ENCODE results near the gene NFATC1.

Gene NFATC1

GRCh38 chr18:79560042-79560860 lies 164.5 kb downstream of the NFATC1 start:
- CTCF ChIA-PET: no interaction called here
- no peaks in the 10 kb centered on the region for H3K36me3 Mint-ChIP-seq
- H3K4me1 Mint-ChIP-seq: no peaks in the 10 kb centered on the region
- no peak overlapping the region for H3K27ac Mint-ChIP-seq
- peaks cover 4% of the 10 kb centered on the region for H3K27me3 Mint-ChIP-seq
- H3K9me3 Mint-ChIP-seq: peaks cover 2% of the 10 kb centered on the region
- no peak overlapping the region for H3K4me3 Mint-ChIP-seq
- DNase-seq: peak; percentile 8

- CTCF ChIA-PET: no interaction called here
- H3K9me3 Mint-ChIP-seq: peaks cover 2% of the 10 kb centered on the region
- H3K27ac Mint-ChIP-seq: no peak overlapping the region
- no peak for DNase-seq
- no peaks in the 10 kb centered on the region for H3K4me1 Mint-ChIP-seq
- no peak overlapping the region for H3K4me3 Mint-ChIP-seq
- peaks cover 4% of the 10 kb centered on the region for H3K27me3 Mint-ChIP-seq
- H3K36me3 Mint-ChIP-seq: no peaks in the 10 kb centered on the region
These were observed 165.1 kb downstream of the NFATC1 start for GRCh38 chr18:79560861-79561210.

DNA sequence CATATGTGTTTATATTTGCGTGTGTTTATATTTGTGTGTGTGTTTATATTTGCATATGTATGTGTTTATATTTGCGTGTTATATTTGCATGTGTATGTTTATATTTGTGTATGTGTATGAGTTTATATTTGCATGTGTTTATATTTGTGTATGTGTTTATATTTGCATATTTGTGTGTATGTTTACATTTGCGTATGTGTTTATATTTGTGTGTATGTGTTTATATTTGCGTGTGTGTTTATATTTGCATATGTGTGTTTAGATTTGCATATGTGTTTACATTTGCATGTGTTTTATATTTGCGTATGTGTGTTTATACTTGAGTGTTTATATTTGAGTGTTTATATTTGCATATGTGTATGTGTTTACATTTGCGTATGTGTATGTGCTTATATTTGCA lies 168.2 kb downstream of the NFATC1 start:
- no peak overlapping the region for H3K4me3 Mint-ChIP-seq
- peaks cover 8% of the 10 kb centered on the region for H3K27me3 Mint-ChIP-seq
- no peaks in the 10 kb centered on the region for H3K36me3 Mint-ChIP-seq
- DNase-seq: no peak
- H3K27ac Mint-ChIP-seq: no peak overlapping the region
- H3K9me3 Mint-ChIP-seq: peaks cover 2% of the 10 kb centered on the region
- H3K4me1 Mint-ChIP-seq: no peaks in the 10 kb centered on the region
- CTCF ChIA-PET: no interaction called here

- peaks cover 8% of the 10 kb centered on the region for H3K27me3 Mint-ChIP-seq
- peaks cover 2% of the 10 kb centered on the region for H3K9me3 Mint-ChIP-seq
- DNase-seq: no peak
- no peaks in the 10 kb centered on the region for H3K36me3 Mint-ChIP-seq
- no peaks in the 10 kb centered on the region for H3K4me1 Mint-ChIP-seq
- no peak overlapping the region for H3K27ac Mint-ChIP-seq
- CTCF ChIA-PET: no interaction called here
- H3K4me3 Mint-ChIP-seq: no peak overlapping the region
These were observed 168.7 kb downstream of the NFATC1 start for GRCh38 chr18:79564441-79564840.

- CTCF ChIA-PET: no interaction called here
- Mint-ChIP-seq H3K4me3 (no peak overlapping the region), H3K4me1 (no peaks in the 10 kb centered on the region), H3K9me3 (peaks cover 5% of the 10 kb centered on the region), H3K36me3 (no peaks in the 10 kb centered on the region), H3K27me3 (peaks cover 16% of the 10 kb centered on the region), H3K27ac (no peak overlapping the region)
- no peak for DNase-seq
These were observed 171.2 kb downstream of the NFATC1 start for GRCh38 chr18:79566771-79567431.

- peaks cover 12% of the 10 kb centered on the region for H3K27me3 Mint-ChIP-seq
- H3K4me3 Mint-ChIP-seq: no peak overlapping the region
- CTCF ChIA-PET: no interaction called here
- no peak overlapping the region for H3K27ac Mint-ChIP-seq
- no peaks in the 10 kb centered on the region for H3K4me1 Mint-ChIP-seq
- peaks cover 11% of the 10 kb centered on the region for H3K9me3 Mint-ChIP-seq
- no peak for DNase-seq
- no peaks in the 10 kb centered on the region for H3K36me3 Mint-ChIP-seq
These were observed 171.9 kb downstream of the NFATC1 start for GRCh38 chr18:79567481-79568147.

- Mint-ChIP-seq H3K4me1 (no peaks in the 10 kb centered on the region), H3K36me3 (no peaks in the 10 kb centered on the region), H3K27ac (no peak overlapping the region), H3K4me3 (no peak overlapping the region), H3K9me3 (peaks cover 21% of the 10 kb centered on the region), H3K27me3 (peaks cover 12% of the 10 kb centered on the region)
- CTCF ChIA-PET: no interaction called here
- no peak for DNase-seq
These were observed 172.9 kb downstream of the NFATC1 start for GRCh38 chr18:79568543-79569205.

GRCh38 chr18:79569720-79570119 lies 174.0 kb downstream of the NFATC1 start:
- peak; percentile 17 for DNase-seq
- Mint-ChIP-seq H3K36me3 (no peaks in the 10 kb centered on the region), H3K27me3 (peaks cover 12% of the 10 kb centered on the region), H3K9me3 (peaks cover 22% of the 10 kb centered on the region), H3K4me1 (peaks cover 4% of the 10 kb centered on the region), H3K4me3 (no peak overlapping the region), H3K27ac (no peak overlapping the region)
- CTCF ChIA-PET: no interaction called here

DNA sequence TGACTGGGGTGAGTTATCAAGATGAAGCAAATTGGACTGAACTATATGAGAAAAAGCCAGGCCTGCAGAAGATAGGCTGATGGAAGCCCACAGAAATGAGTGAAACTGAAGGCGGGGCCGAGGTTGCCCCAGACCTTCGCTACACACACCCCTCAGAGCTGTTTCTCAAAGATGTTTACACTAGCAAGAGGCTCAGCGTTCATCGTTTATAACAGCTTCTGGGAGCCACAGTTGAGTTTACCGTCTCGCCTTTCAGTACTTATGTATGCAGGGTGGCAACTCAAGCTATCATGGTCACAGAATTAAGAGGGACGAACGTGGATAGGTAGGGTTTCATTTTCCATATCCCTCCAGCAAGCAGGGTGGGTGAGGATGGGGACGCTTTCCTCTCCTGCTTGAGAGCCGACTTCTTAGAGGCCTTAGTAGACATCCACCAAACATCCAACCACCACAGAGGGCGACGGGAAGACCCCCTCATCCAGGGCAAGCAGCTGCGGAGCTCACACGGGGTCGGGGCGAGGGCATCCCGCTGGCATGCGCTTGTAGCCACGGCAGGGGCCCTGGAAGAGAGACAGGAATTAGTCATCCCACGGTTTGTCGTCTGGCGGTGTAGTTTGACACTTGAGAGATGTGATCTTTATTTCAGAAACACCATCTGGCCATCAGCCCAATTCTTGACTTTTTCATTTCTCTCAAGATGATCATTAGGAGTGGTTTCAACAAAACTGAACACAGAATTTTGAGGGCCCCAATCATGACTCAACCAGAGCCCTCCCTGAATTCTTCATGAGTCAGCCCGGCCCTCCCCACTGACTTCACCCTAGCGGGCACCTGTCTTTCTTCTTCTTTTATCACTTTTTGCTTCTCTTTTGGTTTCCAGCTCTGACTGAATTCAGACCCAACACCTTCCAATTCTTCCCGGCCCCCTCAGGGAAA lies 174.8 kb downstream of the NFATC1 start:
- Mint-ChIP-seq H3K4me1 (peaks cover 12% of the 10 kb centered on the region), H3K4me3 (no peak overlapping the region), H3K27me3 (peaks cover 12% of the 10 kb centered on the region), H3K36me3 (no peaks in the 10 kb centered on the region), H3K27ac (no peak overlapping the region), H3K9me3 (peaks cover 22% of the 10 kb centered on the region)
- DNase-seq: peak; percentile 9
- CTCF ChIA-PET: no interaction called here

DNA sequence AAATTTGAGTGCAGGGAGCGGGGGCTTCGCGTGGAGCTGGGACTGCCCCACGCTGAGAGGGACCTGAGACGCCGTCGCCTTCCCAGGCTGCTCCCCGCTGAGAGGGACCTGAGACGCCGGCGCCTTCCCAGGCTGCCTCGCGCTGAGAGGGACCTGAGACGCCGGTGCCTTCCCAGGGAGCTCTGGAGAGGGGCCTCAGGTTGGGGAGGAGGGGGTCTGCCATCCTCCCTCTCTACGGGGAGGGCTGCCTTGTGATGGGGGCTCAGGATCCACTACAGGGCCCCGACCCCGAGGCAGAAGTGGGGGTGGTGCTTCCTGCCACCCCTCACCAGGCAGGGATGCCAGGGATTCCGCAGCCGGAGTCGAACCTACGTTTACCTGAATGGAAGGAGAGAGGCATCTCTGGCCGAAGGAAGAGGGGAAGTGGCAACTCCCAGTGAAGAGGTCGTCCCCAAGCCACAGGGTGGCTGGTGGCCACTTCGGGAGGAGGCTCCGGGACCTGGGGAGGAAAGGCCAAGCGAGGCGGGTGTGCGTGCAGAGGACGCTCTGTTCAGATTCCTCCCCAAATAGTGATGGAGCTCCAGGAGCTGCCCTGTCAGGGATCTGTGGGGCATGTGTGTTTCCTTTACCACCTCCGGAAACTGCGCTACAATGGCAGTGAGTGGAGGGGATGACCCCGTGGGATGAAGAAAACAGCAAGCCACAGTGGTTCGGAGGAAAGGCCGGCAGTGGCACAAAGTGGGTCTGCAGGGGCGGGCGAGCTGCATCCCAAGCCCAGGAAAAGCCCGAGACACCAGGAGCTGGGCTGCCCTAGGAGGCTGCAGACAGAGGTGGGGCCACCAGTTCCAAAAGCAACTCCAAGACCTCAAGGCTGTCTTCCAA lies 175.7 kb downstream of the NFATC1 start:
- CTCF ChIA-PET: no interaction called here
- Mint-ChIP-seq H3K4me3 (no peak overlapping the region), H3K4me1 (peaks cover 19% of the 10 kb centered on the region), H3K9me3 (peaks cover 22% of the 10 kb centered on the region), H3K36me3 (no peaks in the 10 kb centered on the region), H3K27me3 (peaks cover 12% of the 10 kb centered on the region), H3K27ac (no peak overlapping the region)
- peak; percentile 2 for DNase-seq

- peaks cover 22% of the 10 kb centered on the region for H3K9me3 Mint-ChIP-seq
- CTCF ChIA-PET: no interaction called here
- H3K27ac Mint-ChIP-seq: no peak overlapping the region
- H3K4me1 Mint-ChIP-seq: peaks cover 19% of the 10 kb centered on the region
- no peak overlapping the region for H3K4me3 Mint-ChIP-seq
- no peaks in the 10 kb centered on the region for H3K36me3 Mint-ChIP-seq
- DNase-seq: no peak
- peaks cover 12% of the 10 kb centered on the region for H3K27me3 Mint-ChIP-seq
These were observed 176.5 kb downstream of the NFATC1 start for GRCh38 chr18:79572093-79572780.

- peak; percentile 18 for DNase-seq
- peaks cover 10% of the 10 kb centered on the region for H3K27me3 Mint-ChIP-seq
- H3K9me3 Mint-ChIP-seq: peaks cover 22% of the 10 kb centered on the region
- no peak overlapping the region for H3K27ac Mint-ChIP-seq
- H3K4me3 Mint-ChIP-seq: no peak overlapping the region
- CTCF ChIA-PET: no interaction called here
- H3K36me3 Mint-ChIP-seq: no peaks in the 10 kb centered on the region
- peaks cover 19% of the 10 kb centered on the region for H3K4me1 Mint-ChIP-seq
These were observed 177.2 kb downstream of the NFATC1 start for GRCh38 chr18:79572848-79573451.
